RKO (cell line): Measurements from ENCODE around the gene NDUFS2.
"Not testable (repeated sequence)": the region's sequence is repeated elsewhere in the genome, so short reads cannot be mapped to it uniquely, and the experiment has no call there.

ENCODE experiments used
- DNase-seq: peaks from one replicate; pipeline ENCODE4 v3.0.0-alpha.2; 2016; ENCODE audit warnings: low spot score

The NDUFS2 gene

GRCh38 chr1:161220002-161220401 is 17.8 kb downstream of the NDUFS2 start:
- DNase-seq: no peak

- DNase-seq: no peak
Measured at GRCh38 chr1:161222175-161223019, 20.2 kb downstream of the NDUFS2 start.

- no peak for DNase-seq
Measured at GRCh38 chr1:161223805-161224694, 21.9 kb downstream of the NDUFS2 start.

GRCh38 chr1:161224695-161225087 is 22.5 kb downstream of the NDUFS2 start:
- not testable (repeated sequence) for DNase-seq

GRCh38 chr1:161225178-161225533 is 23.0 kb downstream of the NDUFS2 start:
- no peak for DNase-seq

GRCh38 chr1:161225534-161226319 is 23.6 kb downstream of the NDUFS2 start, which contains the start of gene TOMM40L:
TOMM40L (plus strand) TSS chr1:161226060; CDS start chr1:161226490, 430 bp downstream.
- peak; percentile 100 for DNase-seq

- peak; percentile 40 for DNase-seq
Measured at GRCh38 chr1:161226320-161226711, 24.1 kb downstream of the NDUFS2 start.

- DNase-seq: peak; percentile 56
Measured at GRCh38 chr1:161226759-161227158, 24.6 kb downstream of the NDUFS2 start.

- DNase-seq: peak; percentile 88
Measured at GRCh38 chr1:161227196-161227871, 25.2 kb downstream of the NDUFS2 start.

GRCh38 chr1:161228032-161228431 is 25.9 kb downstream of the NDUFS2 start:
- no peak for DNase-seq

GRCh38 chr1:161229896-161230295 is 27.7 kb downstream of the NDUFS2 start:
- no peak for DNase-seq

- no peak for DNase-seq
Measured at GRCh38 chr1:161230762-161231161, 28.6 kb downstream of the NDUFS2 start.

- no peak for DNase-seq
Measured at GRCh38 chr1:161233102-161233501, 30.9 kb downstream of the NDUFS2 start.

GRCh38 chr1:161235957-161236775 is 34.0 kb downstream of the NDUFS2 start:
- DNase-seq: no peak

- no peak for DNase-seq
Measured at GRCh38 chr1:161238039-161238473, 35.9 kb downstream of the NDUFS2 start, which contains the start of gene NR1I3. NR1I3 (minus strand) TSS chr1:161238203; CDS start chr1:161236565, 1,638 bp downstream.

GRCh38 chr1:161241682-161242081 is 39.5 kb downstream of the NDUFS2 start:
- DNase-seq: no peak

GRCh38 chr1:161242313-161242712 is 40.1 kb downstream of the NDUFS2 start:
- DNase-seq: no peak

- no peak for DNase-seq
Measured at GRCh38 chr1:161244888-161245287, 42.7 kb downstream of the NDUFS2 start.

GRCh38 chr1:161250100-161250499 is 47.9 kb downstream of the NDUFS2 start:
- DNase-seq: not testable (repeated sequence)

- no peak for DNase-seq
Measured at GRCh38 chr1:161250829-161251228, 48.7 kb downstream of the NDUFS2 start.
